ELF-1 (cell line): Measurements from ENCODE around the gene SIRPA.

Source experiments
- DNase-seq: peaks from one replicate; pipeline ENCODE4 v3.0.0-alpha.2; 2016; ENCODE audit warnings: low read depth, low spot score

Gene SIRPA

GRCh38 chr20:1894951-1895673, at the start of gene SIRPA:
TSS of gene SIRPA (plus strand) at chr20:1895407. CDS start at chr20:1895448, 41 bp downstream.
- no peak for DNase-seq

- DNase-seq, result no peak
Measured at GRCh38 chr20:1845701-1846100, 49.5 kb upstream of the SIRPA start.

GRCh38 chr20:1846341-1846740, 48.9 kb upstream of the SIRPA start:
- DNase-seq, result no peak

- no peak for DNase-seq
Measured at GRCh38 chr20:1846876-1847275, 48.3 kb upstream of the SIRPA start.

- DNase-seq, result no peak
Measured at GRCh38 chr20:1847780-1848179, 47.4 kb upstream of the SIRPA start.

GRCh38 chr20:1848373-1848772, 46.8 kb upstream of the SIRPA start:
- DNase-seq, result no peak

GRCh38 chr20:1851396-1851795, 43.8 kb upstream of the SIRPA start:
- no peak for DNase-seq

GRCh38 chr20:1853473-1853872, 41.7 kb upstream of the SIRPA start:
- DNase-seq, result no peak

GRCh38 chr20:1854246-1854645, 41.0 kb upstream of the SIRPA start:
- DNase-seq, result no peak

GRCh38 chr20:1855109-1855508, 40.1 kb upstream of the SIRPA start:
- no peak for DNase-seq

GRCh38 chr20:1855690-1856089, 39.5 kb upstream of the SIRPA start:
- DNase-seq, result no peak

- DNase-seq, result no peak
Measured at GRCh38 chr20:1856424-1856823, 38.8 kb upstream of the SIRPA start.

GRCh38 chr20:1857466-1857865, 37.7 kb upstream of the SIRPA start:
- DNase-seq, result no peak

- DNase-seq, result no peak
Measured at GRCh38 chr20:1858871-1859270, 36.3 kb upstream of the SIRPA start.

GRCh38 chr20:1860446-1860845, 34.8 kb upstream of the SIRPA start:
- DNase-seq, result peak; percentile 51

GRCh38 chr20:1861347-1861976, 33.7 kb upstream of the SIRPA start:
- no peak for DNase-seq

- DNase-seq, result no peak
Measured at GRCh38 chr20:1861996-1862662, 33.1 kb upstream of the SIRPA start.

- DNase-seq, result no peak
Measured at GRCh38 chr20:1862663-1863053, 32.5 kb upstream of the SIRPA start.

GRCh38 chr20:1863296-1863695, 31.9 kb upstream of the SIRPA start:
- DNase-seq, result no peak

GRCh38 chr20:1866834-1867233, 28.4 kb upstream of the SIRPA start:
- no peak for DNase-seq

GRCh38 chr20:1867495-1868260, 27.5 kb upstream of the SIRPA start:
- DNase-seq, result no peak

GRCh38 chr20:1868856-1869255, 26.4 kb upstream of the SIRPA start:
- no peak for DNase-seq
